GM12892 (cell line): Measurements from ENCODE around the gene IP6K1.

Experiments
- POLR2A ChIP-seq: IDR thresholded peaks from 2 replicates; pipeline ENCODE4 v1.6.1; 2011; ENCODE audit warnings: low read depth, low read length, control low read depth
- TAF1 ChIP-seq: IDR thresholded peaks from 2 replicates; pipeline ENCODE4 v1.6.1; 2011; ENCODE audit warnings: low read depth, mild to moderate bottlenecking, control low read depth, low read length, borderline replicate concordance

- no peak for TF ChIP-seq POLR2A
- TF ChIP-seq TAF1: no peak
Observed at GRCh38 chr3:49732597-49732996, 53.7 kb downstream of the IP6K1 start.
